ENCODE results near the gene MED13L.

MED13L gene

GRCh38 chr12:116277467-116278278, at the start of gene MED13L:
MED13L (minus strand) TSS chr12:116277693; CDS start chr12:116277131, 562 bp downstream.
- DNase-seq, result peak; percentile 96

- DNase-seq, result no peak
Measured at GRCh38 chr12:116325336-116325664, 47.8 kb upstream of the MED13L start.

- no peak for DNase-seq
Measured at GRCh38 chr12:116324654-116325335, 47.3 kb upstream of the MED13L start.

- DNase-seq, result no peak
Measured at GRCh38 chr12:116323406-116324386, 46.2 kb upstream of the MED13L start.

GRCh38 chr12:116321913-116322312, 44.4 kb upstream of the MED13L start:
- no peak for DNase-seq

GRCh38 chr12:116320791-116321217, 43.3 kb upstream of the MED13L start:
- DNase-seq, result peak; percentile 51

GRCh38 chr12:116319898-116320621, 42.6 kb upstream of the MED13L start:
- DNase-seq, result peak; percentile 91

- DNase-seq, result peak; percentile 62
Measured at GRCh38 chr12:116319233-116319897, 41.9 kb upstream of the MED13L start.

GRCh38 chr12:116318576-116319232, 41.2 kb upstream of the MED13L start:
- peak; percentile 87 for DNase-seq

- DNase-seq, result no peak
Measured at GRCh38 chr12:116317986-116318575, 40.6 kb upstream of the MED13L start.

GRCh38 chr12:116317139-116317538, 39.6 kb upstream of the MED13L start:
- no peak for DNase-seq

- no peak for DNase-seq
Measured at GRCh38 chr12:116314477-116314876, 37.0 kb upstream of the MED13L start.

GRCh38 chr12:116313194-116313927, 35.9 kb upstream of the MED13L start:
- no peak for DNase-seq

GRCh38 chr12:116310082-116310481, 32.6 kb upstream of the MED13L start:
- no peak for DNase-seq

- no peak for DNase-seq
Measured at GRCh38 chr12:116309343-116309742, 31.9 kb upstream of the MED13L start.

- no peak for DNase-seq
Measured at GRCh38 chr12:116308647-116309046, 31.2 kb upstream of the MED13L start.

GRCh38 chr12:116306968-116307367, 29.5 kb upstream of the MED13L start:
- no peak for DNase-seq

GRCh38 chr12:116306506-116306905, 29.0 kb upstream of the MED13L start:
- DNase-seq, result no peak

- DNase-seq, result no peak
Measured at GRCh38 chr12:116304621-116305020, 27.1 kb upstream of the MED13L start.

- DNase-seq, result no peak
Measured at GRCh38 chr12:116303929-116304328, 26.4 kb upstream of the MED13L start.
